Stimulated activated CD8-positive, alpha-beta memory T cell treated with anti-CD3 and anti-CD28 coated beads, Interleukin-15, amount 100 ng/mL, for 1 hour (primary cell): Measurements from ENCODE around the gene RPL18.

Source experiments
- DNase-seq: peaks from one replicate; pipeline ENCODE4 v3.0.0-alpha.2; 2020; ENCODE audit warnings: low read depth

RPL18 gene

DNA sequence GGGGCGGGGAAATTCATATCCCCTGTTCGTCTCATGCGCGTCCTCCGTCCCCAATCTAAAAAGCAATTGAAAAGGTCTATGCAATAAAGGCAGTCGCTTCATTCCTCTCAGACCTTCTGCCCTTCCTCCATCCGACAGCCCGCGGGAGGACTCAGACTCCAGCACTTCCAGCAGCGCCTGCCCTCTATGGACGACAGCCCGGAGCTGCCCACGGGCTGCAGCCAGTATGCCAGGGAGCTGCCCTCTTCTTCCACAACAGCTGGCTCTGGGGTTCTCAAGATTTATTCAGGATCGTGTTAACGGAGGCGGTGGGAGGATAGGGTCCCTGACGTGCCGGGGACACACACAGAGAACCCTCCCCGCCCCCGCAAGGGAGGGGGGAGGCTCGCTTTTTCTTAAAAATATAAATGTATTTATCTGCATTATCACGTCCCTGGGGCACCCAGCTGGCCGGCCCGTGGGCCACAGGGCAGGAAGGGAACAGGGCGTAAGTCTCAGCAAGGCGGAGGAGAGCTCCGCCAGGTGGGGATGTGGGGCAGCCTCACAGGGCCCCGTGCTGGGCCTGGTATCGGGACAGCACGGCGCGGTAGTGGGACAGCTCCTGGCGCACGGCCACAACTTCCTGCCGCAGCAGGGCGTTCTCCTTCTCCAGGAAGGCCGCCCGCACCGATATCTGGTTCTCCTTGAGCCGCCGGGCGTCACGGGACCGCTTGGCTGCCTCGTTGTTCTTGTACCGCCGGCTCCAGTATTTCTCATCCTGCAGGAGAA lies 11.5 kb upstream of the RPL18 start:
- no peak for DNase-seq

DNA sequence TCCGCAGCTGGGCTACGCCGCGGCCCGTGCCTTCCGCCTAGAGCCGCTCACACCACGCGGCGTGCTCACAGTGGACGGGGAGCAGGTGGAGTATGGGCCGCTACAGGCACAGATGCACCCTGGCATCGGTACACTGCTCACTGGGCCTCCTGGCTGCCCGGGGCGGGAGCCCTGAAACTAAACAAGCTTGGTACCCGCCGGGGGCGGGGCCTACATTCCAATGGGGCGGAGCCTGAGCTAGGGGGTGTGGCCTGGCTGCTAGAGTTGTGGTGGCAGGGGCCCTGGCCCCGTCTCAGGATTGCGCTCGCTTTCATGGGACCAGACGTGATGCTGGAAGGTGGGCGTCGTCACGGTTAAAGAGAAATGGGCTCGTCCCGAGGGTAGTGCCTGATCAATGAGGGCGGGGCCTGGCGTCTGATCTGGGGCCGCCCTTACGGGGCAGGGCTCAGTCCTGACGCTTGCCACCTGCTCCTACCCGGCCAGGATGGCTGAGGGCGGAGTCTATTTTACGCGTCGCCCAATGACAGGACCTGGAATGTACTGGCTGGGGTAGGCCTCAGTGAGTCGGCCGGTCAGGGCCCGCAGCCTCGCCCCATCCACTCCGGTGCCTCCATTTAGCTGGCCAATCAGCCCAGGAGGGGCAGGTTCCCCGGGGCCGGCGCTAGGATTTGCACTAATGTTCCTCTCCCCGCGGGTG lies 10.8 kb upstream of the RPL18 start:
- DNase-seq = no peak

DNA sequence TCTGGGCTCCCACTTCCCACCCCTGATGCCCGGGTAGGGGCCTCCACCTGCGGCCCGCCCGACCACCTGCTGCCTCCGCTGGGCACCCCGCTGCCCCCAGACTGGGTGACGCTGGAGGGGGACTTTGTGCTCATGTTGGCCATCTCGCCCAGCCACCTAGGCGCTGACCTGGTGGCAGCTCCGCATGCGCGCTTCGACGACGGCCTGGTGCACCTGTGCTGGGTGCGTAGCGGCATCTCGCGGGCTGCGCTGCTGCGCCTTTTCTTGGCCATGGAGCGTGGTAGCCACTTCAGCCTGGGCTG lies 10.3 kb upstream of the RPL18 start:
- DNase-seq = no peak

DNA sequence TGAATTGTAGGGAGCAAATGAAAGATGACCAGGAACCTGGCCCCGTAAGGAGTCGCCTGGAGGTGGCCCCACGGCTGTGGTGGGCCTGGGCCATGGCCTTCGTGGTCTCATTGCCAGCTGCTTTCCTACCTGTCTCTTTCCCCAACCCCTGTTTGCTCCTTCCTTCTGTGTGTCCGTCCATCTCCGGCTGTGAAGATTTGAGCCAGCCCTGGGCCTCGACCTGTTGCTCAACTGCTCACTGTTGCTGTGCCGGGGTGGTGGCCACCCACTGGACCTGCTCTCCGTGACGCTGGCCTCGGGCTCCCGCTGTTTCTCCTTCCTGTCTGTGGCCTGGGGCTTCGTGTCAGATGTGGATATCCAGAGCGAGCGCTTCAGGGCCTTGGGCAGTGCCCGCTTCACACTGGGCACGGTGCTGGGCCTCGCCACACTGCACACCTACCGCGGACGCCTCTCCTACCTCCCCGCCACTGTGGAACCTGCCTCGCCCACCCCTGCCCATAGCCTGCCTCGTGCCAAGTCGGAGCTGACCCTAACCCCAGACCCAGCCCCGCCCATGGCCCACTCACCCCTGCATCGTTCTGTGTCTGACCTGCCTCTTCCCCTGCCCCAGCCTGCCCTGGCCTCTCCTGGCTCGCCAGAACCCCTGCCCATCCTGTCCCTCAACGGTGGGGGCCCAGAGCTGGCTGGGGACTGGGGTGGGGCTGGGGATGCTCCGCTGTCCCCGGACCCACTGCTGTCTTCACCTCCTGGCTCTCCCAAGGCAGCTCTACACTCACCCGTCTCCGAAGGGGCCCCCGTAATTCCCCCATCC lies 9.7 kb upstream of the RPL18 start:
- no peak for DNase-seq

DNA sequence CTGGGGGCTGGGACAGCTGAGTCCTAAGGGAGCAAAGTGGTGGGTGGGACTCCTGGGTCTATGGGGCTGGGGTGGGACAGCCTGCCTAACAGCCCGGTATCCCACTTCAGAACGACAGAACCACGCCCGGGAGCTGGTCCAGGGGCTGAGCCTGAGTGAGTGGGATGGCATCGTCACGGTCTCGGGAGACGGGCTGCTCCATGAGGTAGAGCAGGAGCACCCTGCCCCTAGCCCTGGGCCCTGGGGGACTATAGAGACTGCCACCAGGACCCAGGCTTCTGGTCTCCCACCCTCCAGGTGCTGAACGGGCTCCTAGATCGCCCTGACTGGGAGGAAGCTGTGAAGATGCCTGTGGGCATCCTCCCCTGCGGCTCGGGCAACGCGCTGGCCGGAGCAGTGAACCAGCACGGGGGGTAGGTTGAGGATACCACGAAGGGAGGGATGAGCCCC lies 8.9 kb upstream of the RPL18 start:
- no peak for DNase-seq

DNA sequence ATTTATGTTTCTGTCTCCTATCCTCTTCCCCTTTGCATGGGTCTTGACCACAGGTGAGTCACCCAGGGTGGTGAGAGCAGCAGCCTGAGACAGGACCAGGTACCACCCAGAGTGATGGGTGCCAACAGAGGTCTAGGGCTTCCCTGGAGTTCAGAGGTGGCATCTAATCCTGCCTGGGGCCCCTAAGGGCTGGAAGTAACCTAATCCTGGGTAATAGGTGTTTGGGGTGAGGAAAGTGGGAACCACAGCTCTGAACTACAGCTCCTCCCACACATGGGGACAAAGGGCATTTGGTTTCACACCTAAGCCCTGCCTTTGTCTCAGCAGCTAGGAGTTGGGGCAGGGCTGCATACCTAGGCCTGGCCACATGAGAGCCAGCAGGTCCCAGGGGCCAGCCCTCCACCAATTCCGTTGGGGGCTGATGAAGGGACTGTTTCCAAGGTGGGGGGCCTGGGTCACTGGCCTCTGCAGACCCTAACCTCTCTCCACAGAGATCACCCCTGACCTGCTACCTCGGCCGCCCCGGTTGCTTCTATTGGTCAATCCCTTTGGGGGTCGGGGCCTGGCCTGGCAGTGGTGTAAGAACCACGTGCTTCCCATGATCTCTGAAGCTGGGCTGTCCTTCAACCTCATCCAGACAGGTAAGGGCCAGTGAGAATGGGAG lies 8.4 kb upstream of the RPL18 start:
- DNase-seq = no peak

DNA sequence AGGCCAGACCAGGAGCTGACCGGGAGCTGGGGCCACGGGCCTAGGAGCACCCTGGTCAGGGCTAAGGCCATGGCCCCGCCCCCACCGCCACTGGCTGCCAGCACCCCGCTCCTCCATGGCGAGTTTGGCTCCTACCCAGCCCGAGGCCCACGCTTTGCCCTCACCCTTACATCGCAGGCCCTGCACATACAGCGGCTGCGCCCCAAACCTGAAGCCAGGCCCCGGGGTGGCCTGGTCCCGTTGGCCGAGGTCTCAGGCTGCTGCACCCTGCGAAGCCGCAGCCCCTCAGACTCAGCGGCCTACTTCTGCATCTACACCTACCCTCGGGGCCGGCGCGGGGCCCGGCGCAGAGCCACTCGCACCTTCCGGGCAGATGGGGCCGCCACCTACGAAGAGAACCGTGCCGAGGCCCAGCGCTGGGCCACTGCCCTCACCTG lies 6.9 kb upstream of the RPL18 start:
- DNase-seq = no peak

DNA sequence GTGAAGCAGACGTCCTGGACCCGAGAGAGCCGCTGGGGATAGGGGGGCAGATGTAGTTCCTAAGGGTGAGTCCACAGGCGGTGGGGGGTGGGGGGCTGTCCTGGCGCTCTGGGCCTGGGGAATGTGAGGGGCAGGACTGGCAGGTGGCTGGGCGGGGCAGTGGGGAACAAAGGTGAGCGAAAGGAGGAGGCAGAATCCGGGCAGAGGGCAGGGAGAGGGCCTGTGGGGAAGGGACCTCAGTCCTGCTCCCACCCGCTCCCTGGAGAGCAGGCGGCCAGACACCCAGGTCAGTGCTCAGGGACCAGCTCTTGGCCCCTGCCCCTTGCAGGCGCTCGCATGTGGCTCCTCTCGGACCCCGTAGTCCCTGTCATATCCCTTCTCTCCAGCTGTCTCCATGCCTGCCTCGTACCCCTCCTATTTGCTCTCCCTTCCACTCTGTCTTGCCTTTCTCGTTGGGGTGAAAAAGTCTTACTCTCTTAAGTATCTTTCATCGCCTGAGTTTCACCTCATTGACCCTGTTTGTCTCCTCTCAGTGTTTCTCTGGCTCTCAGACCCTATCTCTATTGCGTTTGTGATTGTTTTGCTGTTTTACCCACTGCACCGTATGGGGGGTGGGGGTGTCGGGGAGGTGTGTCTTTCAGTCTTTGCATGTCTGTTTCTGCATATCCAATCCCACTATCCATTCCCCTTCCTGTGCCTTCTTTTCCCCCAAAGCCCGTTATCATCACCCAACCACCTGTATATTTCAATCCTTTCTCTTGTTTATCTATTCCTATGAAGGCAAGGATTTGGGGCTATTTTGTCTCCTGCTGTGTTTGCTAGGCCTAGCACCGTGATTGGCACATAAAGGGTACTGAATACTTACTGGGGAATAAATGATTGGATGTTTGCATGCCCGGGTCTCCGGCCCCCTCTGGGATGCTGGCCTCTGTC lies 6.1 kb upstream of the RPL18 start:
- DNase-seq = no peak

DNA sequence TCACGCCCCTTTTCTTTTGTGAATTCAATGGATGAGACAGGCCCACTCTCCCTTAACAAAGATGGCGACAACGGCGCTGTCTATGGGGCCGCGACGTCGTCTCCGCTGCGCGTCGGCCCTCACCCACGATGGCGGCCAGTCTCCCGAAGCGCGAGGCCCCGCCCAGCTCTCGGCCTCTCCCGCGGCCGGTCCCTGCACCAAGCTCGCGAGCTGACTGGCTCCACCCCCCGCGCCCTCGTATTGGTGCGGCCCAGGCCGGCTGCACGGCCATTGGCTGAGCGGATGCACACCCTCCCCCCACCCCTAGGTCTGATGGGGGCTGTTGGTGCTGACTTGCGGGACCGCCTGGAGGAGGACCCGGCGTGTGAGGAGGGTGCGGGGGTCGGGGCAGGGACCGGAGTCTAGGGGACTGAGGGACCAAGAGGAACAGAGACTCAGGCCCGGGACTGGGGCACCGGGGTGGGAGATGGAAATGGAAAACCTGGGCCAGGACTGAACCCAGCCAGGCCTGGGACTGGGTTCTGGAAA lies 5.2 kb upstream of the RPL18 start:
- peak; percentile 86 for DNase-seq

DNA sequence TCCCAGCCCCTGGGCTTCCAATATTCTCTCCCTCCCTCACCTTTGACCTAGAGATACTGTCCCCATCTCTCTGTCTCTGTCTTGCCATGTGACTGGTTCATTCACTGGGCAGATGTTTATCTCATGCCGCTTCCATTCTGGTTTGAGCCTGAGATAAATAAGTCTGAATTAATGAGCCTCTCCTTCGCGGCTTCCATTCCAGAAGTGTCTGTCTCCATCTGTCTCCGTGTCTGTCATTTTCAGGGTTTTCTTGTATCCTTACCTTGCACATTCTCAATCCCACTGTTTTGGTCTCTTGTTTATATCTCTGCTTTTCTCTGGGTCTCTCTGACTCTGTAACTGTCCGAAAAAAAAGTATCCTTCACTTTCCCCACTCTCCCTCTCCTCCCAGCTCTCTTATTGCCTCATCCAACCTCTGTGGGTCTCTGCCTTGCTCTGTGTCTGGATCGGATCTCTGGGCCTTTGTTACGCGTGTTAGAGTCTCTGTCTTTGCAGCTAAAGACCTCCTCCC lies 4.6 kb upstream of the RPL18 start:
- no peak for DNase-seq

DNA sequence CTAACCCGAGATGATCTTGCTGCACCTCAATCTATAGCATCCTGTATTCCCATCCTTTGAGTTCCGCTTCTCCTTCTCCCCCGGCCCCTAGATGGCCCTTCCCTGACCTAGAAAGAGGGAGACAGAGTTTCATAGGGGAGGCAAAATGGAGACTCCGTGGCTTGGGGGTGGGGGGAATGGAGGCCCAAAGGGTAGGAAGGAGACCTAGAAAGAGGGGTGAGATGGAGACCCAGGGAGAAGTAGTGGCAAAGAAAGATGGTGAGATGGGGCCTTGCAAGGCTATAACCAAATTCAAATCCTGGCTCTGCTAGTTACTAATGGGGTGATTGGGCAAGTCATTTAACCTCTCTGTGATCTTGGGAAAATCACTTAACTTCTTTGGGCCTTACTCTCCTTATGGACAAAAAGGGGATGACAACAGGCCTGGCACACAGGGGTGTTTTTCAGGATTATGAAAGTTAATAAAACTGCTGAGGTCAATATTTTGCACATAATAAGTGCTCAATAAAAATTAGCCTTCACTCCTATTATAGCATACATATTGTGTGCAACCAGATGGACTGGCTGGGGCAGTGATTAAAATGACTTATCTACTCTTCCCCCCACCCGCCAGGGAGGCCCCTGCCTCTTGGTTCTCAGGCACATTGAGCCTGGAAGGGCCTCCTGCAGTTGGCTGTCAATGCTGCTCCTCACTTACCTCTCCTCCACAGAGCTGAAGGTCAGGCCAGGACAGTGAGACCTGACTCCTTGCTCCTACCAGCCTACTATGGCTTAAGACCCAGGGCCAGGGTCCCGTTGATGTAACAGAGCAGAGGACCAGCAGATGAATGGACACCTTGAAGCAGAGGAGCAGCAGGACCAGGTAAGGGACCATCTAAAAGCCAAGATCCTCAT lies 961 bp upstream of the RPL18 start:
- no peak for DNase-seq

DNA sequence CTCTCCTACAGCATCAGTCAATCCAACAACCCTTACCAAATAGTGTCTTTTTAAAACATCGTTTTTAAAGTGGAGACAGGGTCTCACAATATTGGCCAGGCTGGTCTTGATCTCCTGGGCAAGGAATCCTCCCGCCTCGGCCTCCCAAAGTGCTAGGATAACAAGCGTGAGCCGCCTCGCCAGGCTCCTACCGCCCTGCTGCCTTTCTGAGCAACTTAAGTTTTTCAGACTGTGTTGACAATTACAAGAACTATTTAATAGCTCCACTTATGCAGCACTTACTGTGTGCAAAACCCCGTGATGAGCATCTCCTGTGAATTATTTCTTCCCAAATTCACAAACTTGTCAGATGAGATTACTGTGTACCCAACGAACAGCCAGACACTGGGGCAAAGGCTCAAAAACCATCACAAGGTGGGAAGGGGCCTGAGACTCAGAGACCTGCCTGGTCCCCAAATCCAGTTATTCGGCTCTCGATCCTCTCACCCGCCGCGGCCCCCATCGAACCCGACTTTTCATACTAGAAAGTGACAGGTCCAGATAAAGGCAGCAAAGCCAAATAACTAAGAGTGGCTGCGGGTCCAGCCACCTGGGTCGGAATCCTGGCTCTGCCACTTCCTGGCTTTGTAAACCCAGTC lies 581 bp downstream of the RPL18 start:
- no peak for DNase-seq

DNA sequence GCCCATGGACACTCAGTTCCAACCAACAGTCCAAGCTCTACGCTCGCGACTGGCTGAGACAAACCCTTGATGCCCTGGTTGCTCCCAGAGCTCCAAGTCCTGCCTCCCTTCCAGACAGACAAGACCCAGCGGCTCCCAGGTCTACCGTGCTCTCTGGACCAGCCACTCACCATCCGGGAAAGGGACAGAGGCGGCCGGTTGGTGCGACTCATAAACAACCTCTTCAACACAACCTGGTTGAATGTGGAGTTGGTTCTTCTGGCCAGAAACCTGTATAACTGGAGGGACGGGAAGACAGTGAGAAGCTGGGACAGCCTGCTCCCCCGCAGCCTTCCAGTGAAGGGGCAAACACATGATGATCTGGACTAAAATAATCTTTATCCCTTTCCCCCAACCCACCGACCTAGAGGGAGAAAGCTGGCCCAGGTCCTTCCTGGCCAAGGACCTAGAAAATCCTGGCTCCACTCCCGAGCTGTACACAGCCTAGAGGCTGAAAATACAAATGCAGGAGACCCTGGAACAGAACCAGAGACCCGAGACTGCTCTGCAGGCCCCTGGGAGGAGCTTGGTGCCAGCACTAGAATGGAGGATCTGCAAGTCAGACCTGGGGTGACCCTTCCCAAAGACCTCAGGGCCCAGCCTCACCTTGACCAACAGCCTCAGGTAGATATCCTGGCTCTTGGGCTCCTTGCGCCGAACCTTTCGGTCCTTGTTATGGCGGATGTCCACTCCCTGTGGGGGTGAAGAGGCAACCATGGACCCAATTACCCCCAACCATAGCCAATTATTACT lies 1.6 kb downstream of the RPL18 start:
- no peak for DNase-seq

DNA sequence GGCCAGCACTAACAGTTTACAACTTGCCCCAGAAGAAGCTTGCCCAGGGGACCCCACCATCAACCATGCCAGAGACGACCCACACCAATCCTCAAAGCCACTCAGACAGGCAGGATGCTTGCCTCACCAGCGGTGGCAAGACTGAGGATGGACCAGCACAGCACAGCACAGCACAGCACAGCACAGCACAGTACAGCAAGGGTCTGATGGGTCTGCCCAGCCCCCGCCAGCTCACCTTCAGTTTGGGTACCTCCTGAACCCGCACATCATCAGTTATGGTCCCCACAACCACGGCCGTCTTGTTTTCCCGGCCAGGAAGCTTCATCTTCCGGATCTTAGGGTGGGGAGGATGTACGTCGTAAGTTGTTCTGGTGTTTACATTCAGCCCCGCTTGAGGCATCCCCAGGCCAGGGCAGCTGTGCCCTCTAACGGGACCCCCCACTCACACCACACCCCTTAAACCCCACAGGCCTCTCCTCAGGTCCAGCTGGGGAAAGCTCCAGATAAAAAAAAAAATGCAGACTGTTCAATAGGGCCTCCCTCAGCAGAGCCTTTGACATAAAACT lies 2.4 kb downstream of the RPL18 start:
- no peak for DNase-seq

DNA sequence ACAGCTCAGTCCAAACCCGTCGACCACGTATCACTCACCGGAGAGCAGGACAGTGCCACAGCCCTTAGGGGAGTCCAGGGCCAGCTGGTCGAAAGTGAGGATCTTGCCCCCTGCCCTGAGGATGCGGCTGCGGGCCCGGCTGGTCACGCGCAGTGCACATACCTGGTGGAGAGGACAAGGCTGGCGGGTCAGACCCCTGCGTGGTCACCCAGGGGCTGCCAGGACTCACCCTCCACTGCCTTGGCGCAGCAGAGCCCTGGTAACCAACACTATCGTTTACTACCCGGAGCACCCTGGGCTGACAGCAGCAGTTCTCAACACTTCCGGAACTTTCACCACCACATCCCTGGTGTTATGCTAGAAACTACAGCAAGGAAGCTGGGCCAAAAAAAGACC lies 2.9 kb downstream of the RPL18 start:
- no peak for DNase-seq

DNA sequence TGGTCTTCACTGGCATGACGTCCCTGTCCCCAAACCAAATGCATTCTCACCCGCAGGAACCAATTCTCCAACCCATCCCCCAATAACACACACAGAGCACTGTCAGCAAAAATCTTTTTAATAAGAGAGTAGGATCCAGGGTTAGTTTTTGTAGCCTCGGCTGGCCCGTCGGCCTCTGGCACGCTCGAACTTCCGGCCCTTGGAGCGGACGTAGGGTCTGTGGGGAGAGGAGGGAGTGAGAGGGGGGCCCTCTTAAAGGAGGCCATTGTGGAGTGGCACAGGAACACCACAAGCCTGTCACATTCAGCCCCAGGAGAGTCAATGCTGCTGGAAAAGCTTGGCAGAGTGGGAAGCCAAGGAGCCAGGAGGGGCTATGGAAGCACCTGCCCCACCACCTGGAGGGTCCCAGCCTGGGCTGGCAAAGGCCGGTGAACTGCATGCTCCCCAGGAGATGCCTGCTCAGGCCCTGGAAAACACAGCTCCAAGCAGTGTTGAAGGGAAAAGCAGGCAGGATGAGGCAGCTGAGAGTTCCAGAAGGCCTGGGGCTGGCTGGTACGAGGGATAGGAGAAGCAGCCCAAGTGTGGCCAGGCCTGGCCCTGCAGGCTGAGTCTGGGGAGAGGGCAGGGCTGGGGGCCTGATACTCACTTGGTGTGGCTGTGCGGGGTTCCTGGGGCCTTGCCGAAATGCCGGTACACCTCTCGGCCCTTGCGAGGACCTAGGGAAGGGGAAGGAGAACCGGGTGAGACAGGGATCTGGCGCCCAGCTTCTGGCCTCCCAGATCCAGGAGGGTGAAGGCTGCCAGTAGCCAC lies 3.5 kb downstream of the RPL18 start:
- no peak for DNase-seq
